Measurements from ENCODE around the gene F11.

F11 gene

DNA sequence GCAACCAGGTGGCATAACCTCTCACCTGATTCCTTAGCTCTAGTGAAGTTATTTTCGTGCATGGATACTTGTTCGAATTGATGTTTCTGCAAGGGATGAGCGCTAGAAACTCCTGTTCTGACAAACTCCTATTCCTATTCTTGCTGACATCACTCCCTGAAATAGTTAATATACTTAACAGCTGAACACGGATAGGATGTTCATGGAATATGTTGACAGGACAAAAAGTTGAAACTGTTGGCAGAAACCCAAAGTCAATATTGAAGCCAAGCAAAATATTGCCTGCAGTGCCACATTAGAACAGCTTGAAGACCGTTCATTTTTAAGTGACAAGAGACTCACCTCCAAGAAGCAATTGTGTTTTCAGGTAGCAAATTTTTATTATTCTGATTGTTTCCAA lies 38.8 kb upstream of the F11 start, which contains the start of gene KLKB1:
TSS of gene KLKB1 (plus strand) at position 287 of the 400 bp plus-strand sequence. CDS start 689 bp downstream, outside the sequence.
- H3K4me3 ChIP-seq (ENCODE audit: control insufficient read depth, low read depth, low read length): no peak within 1 kb of the TSS
- DNase-seq (ENCODE audit: low read depth): no peak
- TF ChIP-seq, protein P1, sequence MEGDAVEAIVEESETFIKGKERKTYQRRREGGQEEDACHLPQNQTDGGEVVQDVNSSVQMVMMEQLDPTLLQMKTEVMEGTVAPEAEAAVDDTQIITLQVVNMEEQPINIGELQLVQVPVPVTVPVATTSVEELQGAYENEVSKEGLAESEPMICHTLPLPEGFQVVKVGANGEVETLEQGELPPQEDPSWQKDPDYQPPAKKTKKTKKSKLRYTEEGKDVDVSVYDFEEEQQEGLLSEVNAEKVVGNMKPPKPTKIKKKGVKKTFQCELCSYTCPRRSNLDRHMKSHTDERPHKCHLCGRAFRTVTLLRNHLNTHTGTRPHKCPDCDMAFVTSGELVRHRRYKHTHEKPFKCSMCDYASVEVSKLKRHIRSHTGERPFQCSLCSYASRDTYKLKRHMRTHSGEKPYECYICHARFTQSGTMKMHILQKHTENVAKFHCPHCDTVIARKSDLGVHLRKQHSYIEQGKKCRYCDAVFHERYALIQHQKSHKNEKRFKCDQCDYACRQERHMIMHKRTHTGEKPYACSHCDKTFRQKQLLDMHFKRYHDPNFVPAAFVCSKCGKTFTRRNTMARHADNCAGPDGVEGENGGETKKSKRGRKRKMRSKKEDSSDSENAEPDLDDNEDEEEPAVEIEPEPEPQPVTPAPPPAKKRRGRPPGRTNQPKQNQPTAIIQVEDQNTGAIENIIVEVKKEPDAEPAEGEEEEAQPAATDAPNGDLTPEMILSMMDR (IDR thresholded peaks at IDR 0.05; ENCODE audit: control insufficient read depth, insufficient read depth, low read depth, low read length, missing control alignments): no peak

DNA sequence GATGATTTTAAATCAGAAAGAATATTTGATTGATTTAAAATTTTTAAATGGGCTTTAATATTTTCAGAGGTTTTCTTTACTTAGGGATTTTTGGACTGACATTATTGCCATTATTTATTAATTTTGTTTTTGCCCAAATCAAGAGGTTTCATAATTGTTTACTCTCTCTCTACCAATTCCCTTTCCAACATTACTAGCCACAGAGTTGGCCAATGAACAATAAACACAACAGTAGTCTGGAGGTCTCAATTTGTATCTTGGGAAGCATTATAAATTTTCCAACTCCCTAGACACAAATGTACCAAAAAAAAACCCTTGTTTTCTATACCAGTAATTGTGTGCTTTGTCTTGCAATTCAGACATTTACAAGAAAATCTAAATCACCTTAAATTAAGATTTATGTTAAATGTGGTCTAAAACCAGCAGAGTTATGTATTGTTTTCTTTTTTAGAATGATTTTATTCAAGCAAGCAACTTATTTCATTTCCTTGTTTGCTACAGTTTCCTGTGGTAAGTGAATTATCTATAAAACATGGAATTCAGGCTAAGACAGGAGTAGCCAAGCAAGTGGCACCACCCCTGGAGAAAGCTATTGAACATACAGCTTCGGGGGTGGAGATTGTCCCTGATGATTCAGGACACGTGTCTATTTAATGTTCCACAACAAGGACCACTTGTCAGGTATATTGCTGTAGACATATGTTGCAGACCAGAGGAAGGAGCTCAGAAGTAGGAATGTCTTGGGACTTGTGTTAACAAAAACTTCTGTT lies 38.1 kb upstream of the F11 start:
- no peak for DNase-seq (ENCODE audit: low read depth)
- TF ChIP-seq, protein P1 (IDR thresholded peaks at IDR 0.05; ENCODE audit: control insufficient read depth, insufficient read depth, low read depth, low read length, missing control alignments): no peak
- no peak overlapping the region for H3K4me3 ChIP-seq (ENCODE audit: control insufficient read depth, low read depth, low read length)

DNA sequence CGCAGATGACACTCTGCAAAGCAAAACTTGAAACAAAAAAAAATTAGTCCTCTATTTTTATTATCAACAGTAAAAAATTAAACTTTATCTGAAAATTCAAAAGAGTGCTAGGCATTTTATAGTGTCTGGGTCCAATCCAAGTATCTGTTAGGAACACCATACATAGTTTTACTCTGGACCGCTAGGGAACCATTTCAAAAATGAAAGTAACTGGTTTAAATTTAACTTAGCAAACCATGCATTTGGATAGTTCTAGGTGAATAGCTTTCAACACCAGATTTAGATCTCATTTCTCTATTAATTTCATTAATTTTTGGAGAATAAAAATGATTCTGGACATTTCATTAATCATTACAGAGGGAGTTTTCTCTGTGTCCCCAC lies 37.5 kb upstream of the F11 start:
- H3K4me3 ChIP-seq (ENCODE audit: control insufficient read depth, low read depth, low read length): no peak overlapping the region
- no peak for DNase-seq (ENCODE audit: low read depth)
- TF ChIP-seq, protein P1 (IDR thresholded peaks at IDR 0.05; ENCODE audit: control insufficient read depth, insufficient read depth, low read depth, low read length, missing control alignments): no peak

DNA sequence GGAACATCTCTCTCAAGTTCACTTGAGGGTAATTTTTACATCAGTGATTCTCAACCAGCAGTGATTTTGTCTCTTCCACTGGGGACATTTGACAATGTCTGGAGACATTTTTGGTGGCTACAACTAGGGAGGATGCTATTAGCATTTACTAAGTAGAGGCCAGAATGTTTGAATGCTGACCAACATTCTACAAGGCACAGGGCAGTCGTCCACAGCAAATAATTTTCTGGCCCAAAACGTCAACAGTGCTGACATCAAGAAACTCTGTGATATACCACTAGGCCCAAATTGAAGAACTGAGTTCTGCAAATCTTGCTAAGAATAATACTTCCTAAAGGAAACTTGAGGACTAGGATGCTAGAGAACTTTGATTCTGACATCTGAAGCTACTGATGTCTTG lies 31.6 kb upstream of the F11 start:
- no peak for DNase-seq (ENCODE audit: low read depth)
- TF ChIP-seq, protein P1 (IDR thresholded peaks at IDR 0.05; ENCODE audit: control insufficient read depth, insufficient read depth, low read depth, low read length, missing control alignments): no peak
- no peak overlapping the region for H3K4me3 ChIP-seq (ENCODE audit: control insufficient read depth, low read depth, low read length)

DNA sequence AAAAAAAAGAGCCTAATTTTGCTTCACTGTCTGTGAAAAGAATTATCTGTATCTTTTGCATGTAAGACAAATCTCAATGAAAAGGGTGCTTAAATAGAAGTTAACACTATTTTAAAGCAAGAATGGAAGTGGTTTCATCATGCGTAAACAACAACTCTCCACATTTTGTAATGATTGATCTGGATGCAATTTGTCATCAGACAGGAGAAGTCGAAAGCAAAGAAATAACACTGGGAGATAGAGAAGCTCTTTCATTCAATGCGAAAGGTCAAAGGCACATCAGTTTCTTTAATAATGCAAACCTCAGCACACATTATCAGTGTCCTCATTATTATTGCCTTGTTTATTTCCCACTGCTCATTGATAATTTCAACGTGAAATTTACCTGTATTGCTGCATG lies 29.9 kb upstream of the F11 start:
- TF ChIP-seq, protein P1 (IDR thresholded peaks at IDR 0.05; ENCODE audit: control insufficient read depth, insufficient read depth, low read depth, low read length, missing control alignments): no peak
- no peak for DNase-seq (ENCODE audit: low read depth)
- no peak overlapping the region for H3K4me3 ChIP-seq (ENCODE audit: control insufficient read depth, low read depth, low read length)

DNA sequence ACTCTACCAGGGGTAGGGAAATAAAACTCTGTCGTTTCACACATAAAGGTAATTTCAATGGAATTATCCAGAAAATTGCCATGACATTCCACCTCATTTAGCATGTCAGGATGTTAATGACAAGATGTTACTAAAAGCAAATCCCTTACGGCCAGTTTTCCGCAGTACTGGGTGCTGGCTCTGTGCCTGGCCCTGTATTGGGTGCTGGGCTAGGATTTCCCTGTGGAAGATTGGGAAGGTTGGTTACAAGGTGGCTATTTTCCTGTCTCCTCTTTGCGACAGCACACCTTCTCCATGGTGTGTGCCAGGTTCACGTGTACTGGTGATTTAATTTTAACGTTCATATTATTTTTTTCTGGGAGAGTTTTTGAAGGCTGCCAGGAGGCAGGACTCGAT lies 25.5 kb upstream of the F11 start:
- TF ChIP-seq, protein P1 (IDR thresholded peaks at IDR 0.05; ENCODE audit: control insufficient read depth, insufficient read depth, low read depth, low read length, missing control alignments): no peak
- no peak overlapping the region for H3K4me3 ChIP-seq (ENCODE audit: control insufficient read depth, low read depth, low read length)
- no peak for DNase-seq (ENCODE audit: low read depth)
